Stimulated activated CD4-positive, alpha-beta T cell treated with anti-CD3 and anti-CD28 coated beads, Interleukin-4, amount 100 ng/mL, for 48 hours (primary cell): Measurements from ENCODE around the gene CFAP92.
A peak's percentile ranks its signal among the peaks of the same experiment; 100 is the strongest.

Experiments used
- DNase-seq, 2 donors: peaks; one replicate each; pipeline ENCODE4 v3.0.0-alpha.2; 2020; ENCODE audit warnings: low read depth in 2 of 2

The CFAP92 gene

GRCh38 chr3:128993461-128994172, at the start of gene CFAP92:
TSS of gene CFAP92 (minus strand) at chr3:128994076. CDS start at chr3:128993304, 772 bp downstream.
- DNase-seq = peak; percentile 82 to 88

- no peak for DNase-seq
Observed at GRCh38 chr3:129040579-129041300, 46.9 kb upstream of the CFAP92 start.

- no peak for DNase-seq
Observed at GRCh38 chr3:129040039-129040336, 46.1 kb upstream of the CFAP92 start.

- no peak for DNase-seq
Observed at GRCh38 chr3:129039271-129040038, 45.6 kb upstream of the CFAP92 start.

- no peak for DNase-seq
Observed at GRCh38 chr3:129038121-129038855, 44.4 kb upstream of the CFAP92 start.

- DNase-seq = no peak
Observed at GRCh38 chr3:129037093-129037419, 43.2 kb upstream of the CFAP92 start.

GRCh38 chr3:129036222-129037092, 42.6 kb upstream of the CFAP92 start:
- no peak for DNase-seq

- DNase-seq = no peak
Observed at GRCh38 chr3:129035360-129036221, 41.7 kb upstream of the CFAP92 start.

- DNase-seq = no peak
Observed at GRCh38 chr3:129034642-129035041, 40.8 kb upstream of the CFAP92 start.

- no peak for DNase-seq
Observed at GRCh38 chr3:129033633-129034321, 39.9 kb upstream of the CFAP92 start.

GRCh38 chr3:129033151-129033550, 39.3 kb upstream of the CFAP92 start:
- DNase-seq = no peak

GRCh38 chr3:129032716-129033115, 38.8 kb upstream of the CFAP92 start:
- DNase-seq = no peak

GRCh38 chr3:129031476-129032215, 37.8 kb upstream of the CFAP92 start:
- DNase-seq = no peak

GRCh38 chr3:129030611-129031010, 36.7 kb upstream of the CFAP92 start:
- DNase-seq = no peak

GRCh38 chr3:129028866-129029265, 35.0 kb upstream of the CFAP92 start:
- no peak for DNase-seq

GRCh38 chr3:129027544-129027880, 33.6 kb upstream of the CFAP92 start:
- no peak for DNase-seq

GRCh38 chr3:129026728-129027543, 33.1 kb upstream of the CFAP92 start:
- DNase-seq = peak; percentile 84 to 87
